Epithelial cell of proximal tubule (primary cell): ENCODE measurements around the gene KIF6. TPM values are rescaled to one million over a fixed set of nuclear protein-coding genes. Genes with fewer than 3 reads are reported as not detected.

Source experiments
- DNase-seq: peaks from one replicate; pipeline ENCODE4 v3.0.0-alpha.2; 2011; ENCODE audit warnings: low read depth
- H3K4me3 ChIP-seq: 2 replicates; pipeline ENCODE4 v1.5.1; 2011; ENCODE audit warnings: low read depth, mild to moderate bottlenecking, low read length
- total RNA-seq: library from RNA; depleted of rRNA; stranded (reverse); fragments of >200 nt; gene quantifications from 2 replicates; pipeline ENCODE4 v1.2.3, GENCODE V29; 2015
- TF ChIP-seq, protein P1 (sequence below): conservative IDR thresholded peaks from 2 replicates; pipeline ENCODE4 v1.5.1; 2012; ENCODE audit warnings: low read depth, mild to moderate bottlenecking, low read length

Gene KIF6
- total RNA-seq, 1 donor from 2014 or later: 0.69 TPM

DNA sequence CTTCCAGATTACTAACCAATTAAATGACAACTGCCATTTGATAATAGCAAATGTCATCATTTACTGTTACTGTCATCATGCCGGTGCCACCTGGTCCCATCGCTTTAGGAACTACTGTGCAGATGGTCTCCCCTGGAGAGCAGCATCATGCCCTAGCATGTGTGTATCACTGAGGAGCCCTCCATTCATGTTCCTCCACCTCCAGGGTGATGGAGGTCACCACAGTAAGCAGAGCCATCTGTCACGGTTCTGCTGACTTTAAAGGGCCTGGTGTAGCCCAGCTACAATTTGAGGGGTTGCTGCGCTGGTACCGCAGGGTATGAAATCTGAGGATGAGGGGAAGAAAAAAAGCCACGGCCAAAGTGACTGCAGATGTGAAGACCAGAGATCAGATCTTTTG, 283.9 kb downstream of the KIF6 start:
- TF ChIP-seq, protein P1, sequence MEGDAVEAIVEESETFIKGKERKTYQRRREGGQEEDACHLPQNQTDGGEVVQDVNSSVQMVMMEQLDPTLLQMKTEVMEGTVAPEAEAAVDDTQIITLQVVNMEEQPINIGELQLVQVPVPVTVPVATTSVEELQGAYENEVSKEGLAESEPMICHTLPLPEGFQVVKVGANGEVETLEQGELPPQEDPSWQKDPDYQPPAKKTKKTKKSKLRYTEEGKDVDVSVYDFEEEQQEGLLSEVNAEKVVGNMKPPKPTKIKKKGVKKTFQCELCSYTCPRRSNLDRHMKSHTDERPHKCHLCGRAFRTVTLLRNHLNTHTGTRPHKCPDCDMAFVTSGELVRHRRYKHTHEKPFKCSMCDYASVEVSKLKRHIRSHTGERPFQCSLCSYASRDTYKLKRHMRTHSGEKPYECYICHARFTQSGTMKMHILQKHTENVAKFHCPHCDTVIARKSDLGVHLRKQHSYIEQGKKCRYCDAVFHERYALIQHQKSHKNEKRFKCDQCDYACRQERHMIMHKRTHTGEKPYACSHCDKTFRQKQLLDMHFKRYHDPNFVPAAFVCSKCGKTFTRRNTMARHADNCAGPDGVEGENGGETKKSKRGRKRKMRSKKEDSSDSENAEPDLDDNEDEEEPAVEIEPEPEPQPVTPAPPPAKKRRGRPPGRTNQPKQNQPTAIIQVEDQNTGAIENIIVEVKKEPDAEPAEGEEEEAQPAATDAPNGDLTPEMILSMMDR: no peak
- no peak for DNase-seq
- no peak overlapping the region for H3K4me3 ChIP-seq

DNA sequence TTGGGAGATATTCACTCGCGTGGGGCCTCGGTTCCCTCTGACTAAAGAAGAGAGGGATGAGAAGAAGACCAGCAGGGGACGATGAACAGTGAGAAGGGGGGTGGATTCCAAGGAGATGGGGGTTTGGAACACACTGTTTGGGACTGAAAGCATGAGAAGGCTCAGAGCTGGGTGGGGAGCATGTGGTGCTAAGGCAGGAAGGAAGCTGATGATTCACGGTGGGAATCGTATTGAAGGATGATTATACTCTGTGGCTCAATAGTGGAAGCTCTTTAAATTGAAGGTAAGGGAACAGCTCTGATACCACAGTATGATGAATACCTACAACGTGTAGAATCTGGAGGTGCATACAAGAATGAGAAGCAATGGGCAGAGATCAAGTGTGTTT, 285.2 kb downstream of the KIF6 start:
- no peak overlapping the region for H3K4me3 ChIP-seq
- TF ChIP-seq, protein P1: no peak
- DNase-seq: no peak

DNA sequence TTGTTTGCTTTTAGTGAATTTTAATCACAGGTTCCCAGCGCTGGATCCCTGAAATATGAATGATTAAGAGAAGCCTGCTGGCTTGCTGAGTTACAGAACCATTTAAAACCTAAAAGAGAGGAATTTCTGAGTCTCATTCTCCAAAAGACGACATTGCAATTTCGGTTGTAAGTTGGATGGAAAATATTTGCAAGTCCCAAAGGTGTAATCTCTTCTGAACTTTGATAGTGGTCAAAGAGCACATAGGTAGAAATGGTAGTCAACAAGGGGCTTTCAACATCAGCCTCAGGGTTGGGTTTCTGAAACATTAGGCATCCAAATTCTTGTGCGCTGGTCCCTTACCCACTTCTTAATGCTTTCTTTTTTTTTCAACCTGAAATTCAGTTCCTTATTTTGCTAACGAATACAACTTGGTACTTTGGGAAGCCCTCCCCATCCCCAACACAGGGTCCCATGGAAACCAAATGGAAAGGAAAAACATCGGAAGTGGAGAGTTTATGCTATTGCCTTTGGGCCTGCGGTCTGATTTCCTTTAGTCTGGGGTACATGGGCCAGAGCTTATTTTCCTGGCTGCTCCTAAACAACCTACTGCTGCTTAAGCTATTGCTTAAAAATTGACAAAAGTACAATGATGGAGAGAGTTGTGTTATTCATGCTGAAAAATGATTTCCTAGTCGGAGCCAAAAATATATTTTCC, 285.7 kb downstream of the KIF6 start:
- no peak for DNase-seq
- TF ChIP-seq, protein P1: no peak
- no peak overlapping the region for H3K4me3 ChIP-seq

DNA sequence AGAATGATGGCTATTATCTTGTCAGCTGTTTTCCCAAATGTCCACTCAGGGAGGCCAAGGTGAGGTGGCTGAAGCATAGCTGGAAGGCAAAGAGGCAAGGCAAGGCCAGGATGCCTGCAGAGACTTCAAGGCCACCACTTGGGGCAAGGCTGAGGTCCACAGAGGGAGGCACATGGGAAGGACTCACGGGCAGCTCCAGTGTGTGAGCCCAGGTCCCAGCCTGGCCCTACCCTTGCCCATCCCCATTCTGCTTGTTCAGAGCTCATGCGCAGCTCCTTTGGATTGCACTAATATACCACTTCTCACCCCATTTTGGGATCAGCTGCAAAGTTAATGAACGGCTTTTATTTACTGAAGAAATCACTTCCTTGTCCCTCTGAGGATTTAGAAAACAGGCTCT, 291.6 kb downstream of the KIF6 start:
- no peak for DNase-seq
- no peak overlapping the region for H3K4me3 ChIP-seq
- TF ChIP-seq, protein P1: no peak

DNA sequence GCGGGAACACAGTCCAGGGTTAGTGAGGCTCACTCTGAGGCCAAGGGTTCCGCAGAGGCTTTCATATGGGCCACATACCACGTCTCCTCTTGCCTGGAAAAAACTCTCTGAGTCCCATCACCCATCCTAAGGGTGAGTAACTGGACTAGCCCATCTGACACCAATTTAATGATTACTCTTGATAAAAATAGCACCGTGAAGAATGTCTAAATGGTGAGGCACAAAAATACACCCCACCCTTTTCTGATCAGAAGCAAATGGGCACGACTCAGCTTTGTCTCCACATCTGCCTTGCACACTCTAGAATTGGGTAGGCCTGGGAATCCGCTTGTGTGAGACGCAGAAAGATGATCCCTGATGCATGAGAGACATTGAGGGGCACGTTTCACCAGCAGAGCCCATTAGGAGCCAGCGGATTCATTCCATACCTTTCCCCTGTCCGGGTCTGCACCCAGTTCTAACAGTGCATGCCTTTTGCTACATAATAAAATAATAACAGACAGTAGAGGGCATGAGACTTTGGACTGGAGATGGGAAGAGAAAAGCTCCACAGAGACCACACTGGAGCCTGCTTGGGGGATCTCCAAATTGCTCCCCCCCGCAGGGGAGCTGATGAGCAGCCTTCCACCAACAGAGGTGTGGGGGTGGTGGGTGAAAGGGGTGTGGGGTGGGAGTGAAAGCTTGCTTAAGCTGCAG, 292.7 kb downstream of the KIF6 start:
- no peak overlapping the region for H3K4me3 ChIP-seq
- no peak for DNase-seq
- TF ChIP-seq, protein P1: no peak

DNA sequence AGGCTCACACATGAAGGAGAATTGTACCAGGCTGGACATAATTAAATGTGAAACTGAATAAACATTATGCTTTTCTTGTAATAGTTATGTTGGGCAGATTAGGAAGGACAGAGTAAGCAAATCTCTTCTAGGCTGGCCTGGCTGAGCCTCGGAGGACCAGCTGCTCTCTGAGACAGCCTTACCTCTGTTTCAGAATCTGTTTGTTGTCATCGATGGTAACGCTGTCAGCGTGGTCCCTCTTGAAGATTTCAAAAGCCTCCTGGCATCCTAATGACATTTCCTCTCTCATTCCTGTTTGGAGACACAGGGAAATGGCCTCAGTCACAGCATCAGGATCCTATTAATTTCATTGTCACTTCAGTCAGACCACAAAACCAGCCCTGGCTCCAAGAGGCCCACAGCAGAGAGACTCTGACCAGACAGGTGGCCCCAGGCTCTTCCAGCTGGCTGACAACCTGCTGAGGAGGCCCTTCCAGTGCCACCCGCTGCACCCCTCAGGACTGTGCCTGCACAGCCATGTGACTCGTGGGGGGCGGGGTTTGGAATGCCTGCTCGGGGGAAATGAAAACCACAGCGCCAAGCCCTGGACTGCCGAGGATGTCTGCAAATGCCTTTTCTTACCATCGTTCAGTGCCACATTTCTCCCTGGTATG, 294.2 kb downstream of the KIF6 start:
- no peak overlapping the region for H3K4me3 ChIP-seq
- TF ChIP-seq, protein P1: no peak
- no peak for DNase-seq
